Activated naive CD4-positive, alpha-beta T cell treated with anti-CD3 and anti-CD28 coated beads, Interleukin-2, amount 50 U/mL, for 24 hours (primary cell): Measurements from ENCODE around the gene RNF220.

ENCODE experiments used
- H3K27ac Mint-ChIP-seq: one replicate; pipeline ENCODE4 v1.8.0; 2021; ENCODE audit warnings: mild to moderate bottlenecking, mixed read lengths
- H3K27me3 Mint-ChIP-seq: one replicate; pipeline ENCODE4 v1.8.0; 2021; ENCODE audit warnings: mixed read lengths
- H3K36me3 Mint-ChIP-seq: one replicate; pipeline ENCODE4 v1.8.0; 2021; ENCODE audit warnings: mixed read lengths
- H3K4me1 Mint-ChIP-seq: one replicate; pipeline ENCODE4 v1.8.0; 2021; ENCODE audit warnings: mixed read lengths
- H3K4me3 Mint-ChIP-seq: one replicate; pipeline ENCODE4 v1.8.0; 2021; ENCODE audit warnings: mild to moderate bottlenecking, mixed read lengths
- H3K9me3 Mint-ChIP-seq: one replicate; pipeline ENCODE4 v1.8.0; 2021; ENCODE audit warnings: mixed read lengths

The RNF220 gene

DNA sequence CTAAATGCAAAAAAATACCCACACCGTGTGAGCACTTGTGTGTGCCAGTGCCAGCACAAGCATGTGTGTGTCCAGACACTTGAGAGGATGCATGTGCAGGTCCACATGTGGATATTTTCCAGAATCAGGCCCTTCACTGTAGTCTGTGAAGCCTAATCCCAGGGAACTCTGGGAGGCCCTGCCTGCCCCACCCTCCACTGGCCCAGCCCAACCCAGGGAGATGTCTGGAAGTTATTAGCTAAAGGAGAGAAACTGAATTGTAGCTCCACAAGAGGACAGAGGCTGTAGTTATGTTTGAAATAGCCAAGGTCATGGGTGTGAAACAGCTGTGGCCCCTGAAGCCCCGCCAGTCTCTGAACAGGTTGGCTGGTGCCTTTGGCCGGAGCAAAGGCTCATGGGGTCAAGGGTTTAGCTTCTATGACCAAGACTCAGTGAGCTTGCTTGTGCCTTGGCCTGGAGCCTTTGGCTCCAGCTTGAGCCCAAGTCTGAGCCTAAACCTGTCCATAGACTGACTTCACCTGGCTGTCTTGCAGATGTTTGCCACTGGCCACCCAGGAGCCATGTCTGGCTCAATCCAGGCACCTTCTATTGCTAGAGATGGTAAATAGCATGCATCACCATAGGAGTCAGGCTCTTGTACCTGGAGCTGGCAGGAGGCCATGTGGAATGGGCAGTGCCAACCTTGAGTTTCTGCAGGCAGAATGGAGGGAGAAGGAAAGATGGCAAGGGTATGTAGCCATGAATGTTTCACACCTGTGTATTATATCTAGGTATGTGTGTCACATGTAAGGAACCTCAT lies 199.3 kb downstream of the RNF220 start:
- Mint-ChIP-seq H3K27me3 (no peaks in the 10 kb centered on the region), H3K4me3 (no peak overlapping the region), H3K9me3 (no peaks in the 10 kb centered on the region), H3K36me3 (no peaks in the 10 kb centered on the region), H3K27ac (no peak overlapping the region), H3K4me1 (no peaks in the 10 kb centered on the region)

DNA sequence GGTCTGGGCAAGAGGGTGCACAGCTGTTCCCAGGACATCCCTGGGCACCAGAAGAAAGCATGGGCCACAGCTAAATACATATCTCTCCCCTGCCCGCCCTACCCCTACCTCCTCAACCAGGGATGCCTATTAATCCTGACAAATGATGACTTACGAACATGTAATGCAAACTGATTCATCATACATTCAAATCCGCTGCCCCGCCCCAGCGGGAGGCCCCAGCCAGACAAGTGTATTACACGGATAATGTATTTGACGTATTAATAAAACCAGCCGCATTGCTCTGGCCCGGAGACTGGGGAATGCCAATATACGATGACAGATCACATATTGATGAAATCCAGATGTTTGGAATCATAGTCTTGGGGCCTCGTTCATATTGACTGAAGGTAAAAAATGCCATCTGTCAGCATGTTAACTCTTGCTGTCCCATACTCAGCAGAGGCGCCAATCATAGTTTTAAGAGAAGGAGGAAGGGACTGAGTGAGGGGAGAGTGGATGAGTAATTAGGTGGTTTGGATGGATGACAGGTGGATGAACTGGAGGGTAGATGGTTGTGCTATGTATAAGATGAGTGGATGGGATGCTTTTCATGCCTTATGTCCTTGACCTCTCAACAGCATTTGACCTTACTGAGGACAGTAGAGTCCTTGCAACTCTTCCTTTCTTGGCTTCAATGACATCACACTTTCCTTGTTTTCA lies 201.0 kb downstream of the RNF220 start:
- Mint-ChIP-seq H3K27me3 (no peaks in the 10 kb centered on the region), H3K9me3 (no peaks in the 10 kb centered on the region), H3K36me3 (no peaks in the 10 kb centered on the region), H3K4me3 (no peak overlapping the region), H3K4me1 (no peaks in the 10 kb centered on the region), H3K27ac (no peak overlapping the region)

DNA sequence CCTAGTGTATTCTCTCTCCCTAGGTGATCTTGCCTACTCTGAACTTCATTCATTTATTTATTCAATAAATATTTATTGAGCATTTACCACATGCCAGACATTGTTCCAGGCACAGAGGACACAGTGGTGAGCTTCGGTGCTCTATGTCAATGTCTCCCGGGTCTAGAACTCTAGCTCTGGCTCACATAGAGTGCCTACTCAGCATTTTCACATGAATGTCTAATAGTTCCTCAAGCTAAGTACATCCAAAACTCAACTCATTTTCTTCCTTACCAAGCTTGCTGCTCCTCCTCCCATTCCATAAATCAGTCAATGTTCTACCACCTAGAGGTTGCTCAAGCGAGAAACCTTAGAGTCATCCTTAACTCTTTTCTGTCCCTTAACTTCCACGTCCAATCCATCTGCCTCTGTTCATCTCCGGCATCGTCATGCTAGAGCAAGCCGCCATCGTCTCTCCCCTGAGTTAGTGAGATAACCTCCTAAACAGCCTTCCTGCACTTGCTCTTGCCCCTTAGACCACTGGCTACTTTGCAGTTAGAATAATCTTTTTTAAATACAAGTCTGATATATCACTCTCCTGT lies 201.7 kb downstream of the RNF220 start:
- no peaks in the 10 kb centered on the region for H3K36me3 Mint-ChIP-seq
- no peak overlapping the region for H3K4me3 Mint-ChIP-seq
- H3K4me1 Mint-ChIP-seq: no peaks in the 10 kb centered on the region
- H3K9me3 Mint-ChIP-seq: no peaks in the 10 kb centered on the region
- no peaks in the 10 kb centered on the region for H3K27me3 Mint-ChIP-seq
- no peak overlapping the region for H3K27ac Mint-ChIP-seq

DNA sequence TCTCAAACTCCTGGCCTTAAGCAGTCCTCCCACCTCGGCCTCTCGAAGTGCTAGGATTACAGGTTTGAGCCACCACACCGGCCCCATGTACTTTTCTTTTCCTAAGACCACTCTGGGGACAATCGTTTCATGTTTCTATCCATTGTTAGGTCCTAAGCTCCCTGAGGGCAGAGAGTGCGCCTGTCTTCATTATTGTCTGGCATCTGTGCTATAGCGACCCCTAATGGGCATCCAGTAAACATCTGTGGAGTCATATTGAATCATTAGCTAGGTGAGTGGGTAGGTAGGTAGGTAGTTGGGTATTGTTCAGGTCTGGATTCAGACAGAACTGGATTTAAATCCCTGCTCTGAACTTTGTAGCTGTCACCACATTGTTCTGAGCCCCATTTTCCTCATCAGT lies 203.1 kb downstream of the RNF220 start:
- no peaks in the 10 kb centered on the region for H3K9me3 Mint-ChIP-seq
- no peaks in the 10 kb centered on the region for H3K4me1 Mint-ChIP-seq
- H3K27ac Mint-ChIP-seq: no peak overlapping the region
- no peak overlapping the region for H3K4me3 Mint-ChIP-seq
- no peaks in the 10 kb centered on the region for H3K36me3 Mint-ChIP-seq
- H3K27me3 Mint-ChIP-seq: no peaks in the 10 kb centered on the region

DNA sequence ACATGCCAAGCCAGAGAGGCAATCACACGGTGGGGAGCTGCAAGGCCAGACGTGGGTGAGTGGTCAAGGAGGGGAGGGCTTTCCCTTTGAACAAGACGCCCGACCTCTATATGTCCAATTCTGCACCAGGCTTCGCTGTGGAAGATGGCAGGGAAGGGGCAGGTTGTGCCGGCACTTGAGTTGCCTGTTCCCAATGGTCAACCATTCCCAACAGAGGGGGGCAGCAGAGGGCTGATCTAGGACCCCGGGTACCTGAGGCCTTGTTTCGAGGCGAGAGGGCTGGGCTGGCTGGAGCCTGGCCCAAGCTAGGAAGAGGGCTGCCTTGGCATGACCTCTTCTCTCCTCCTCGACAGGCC lies 204.3 kb downstream of the RNF220 start:
- H3K27me3 Mint-ChIP-seq: no peaks in the 10 kb centered on the region
- no peaks in the 10 kb centered on the region for H3K4me1 Mint-ChIP-seq
- H3K4me3 Mint-ChIP-seq: no peak overlapping the region
- no peaks in the 10 kb centered on the region for H3K36me3 Mint-ChIP-seq
- H3K9me3 Mint-ChIP-seq: no peaks in the 10 kb centered on the region
- no peak overlapping the region for H3K27ac Mint-ChIP-seq

DNA sequence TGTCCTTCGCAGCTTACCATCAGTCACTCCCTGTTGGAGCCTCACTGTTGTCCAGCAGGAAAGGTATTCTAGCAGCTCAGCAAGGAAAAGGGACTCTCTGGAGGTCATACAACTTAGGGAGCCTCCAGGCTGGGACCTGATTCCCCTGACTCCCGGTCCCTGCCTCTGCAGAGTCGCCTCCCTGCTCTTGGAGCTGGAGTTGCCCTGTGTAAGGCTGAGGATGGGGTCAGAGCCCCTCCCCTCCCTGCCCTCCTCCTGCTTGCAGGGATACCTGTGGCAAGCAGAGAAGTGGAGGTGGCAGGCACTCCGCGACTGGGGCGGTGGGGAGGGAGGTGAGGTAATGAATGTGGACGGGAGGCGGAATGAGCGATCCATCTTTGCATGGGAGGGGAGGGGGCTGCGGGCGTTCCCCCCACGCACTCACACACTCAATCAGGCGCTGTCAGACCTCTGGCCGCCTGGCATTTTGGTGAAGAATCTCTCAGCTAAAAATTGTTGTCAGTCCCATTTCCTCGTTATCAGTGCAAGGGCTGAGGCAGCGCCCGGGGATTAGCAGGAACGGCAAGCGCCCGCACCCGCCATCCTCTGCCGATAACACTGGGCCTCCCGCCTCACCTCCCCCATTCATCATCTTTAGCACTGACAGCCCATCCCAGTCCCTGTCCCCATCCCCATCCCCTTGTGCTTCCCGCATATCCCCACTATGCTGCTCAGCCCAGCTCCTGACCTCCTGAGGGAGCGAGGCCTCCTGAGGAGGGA lies 204.9 kb downstream of the RNF220 start:
- no peaks in the 10 kb centered on the region for H3K27me3 Mint-ChIP-seq
- H3K9me3 Mint-ChIP-seq: no peaks in the 10 kb centered on the region
- no peak overlapping the region for H3K4me3 Mint-ChIP-seq
- no peaks in the 10 kb centered on the region for H3K36me3 Mint-ChIP-seq
- no peaks in the 10 kb centered on the region for H3K4me1 Mint-ChIP-seq
- no peak overlapping the region for H3K27ac Mint-ChIP-seq

DNA sequence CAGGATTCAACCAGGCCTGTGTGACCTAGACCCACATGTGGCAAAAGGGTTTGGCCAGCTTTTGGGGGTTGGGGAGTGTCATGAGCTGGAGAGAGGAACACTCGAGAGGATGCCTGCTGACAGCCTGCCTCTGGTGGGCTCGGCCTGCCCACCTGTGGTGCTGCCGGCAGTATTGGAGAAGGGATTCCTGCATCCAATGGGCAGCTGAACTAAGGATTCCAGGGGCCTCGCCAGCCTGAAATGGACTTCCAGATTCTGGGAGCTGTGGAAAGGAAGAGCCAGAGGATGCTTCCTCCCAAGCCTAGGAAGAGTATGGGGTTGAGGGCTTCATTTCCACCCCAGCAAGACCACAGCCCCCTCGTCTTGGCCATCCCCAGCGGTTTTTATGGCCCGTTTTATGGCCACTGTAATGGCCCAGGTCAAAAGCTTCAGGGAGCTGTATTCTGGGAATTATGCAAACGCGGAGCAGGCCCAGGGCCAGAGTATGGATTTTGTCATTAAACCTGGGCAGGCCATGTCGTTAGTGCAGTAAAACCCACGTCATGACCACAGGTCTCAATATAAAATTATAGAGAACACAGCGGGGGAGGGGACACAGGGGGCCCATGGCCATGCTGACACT lies 205.6 kb downstream of the RNF220 start:
- Mint-ChIP-seq H3K36me3 (no peaks in the 10 kb centered on the region), H3K4me1 (no peaks in the 10 kb centered on the region), H3K27ac (no peak overlapping the region), H3K27me3 (no peaks in the 10 kb centered on the region), H3K4me3 (no peak overlapping the region), H3K9me3 (no peaks in the 10 kb centered on the region)

DNA sequence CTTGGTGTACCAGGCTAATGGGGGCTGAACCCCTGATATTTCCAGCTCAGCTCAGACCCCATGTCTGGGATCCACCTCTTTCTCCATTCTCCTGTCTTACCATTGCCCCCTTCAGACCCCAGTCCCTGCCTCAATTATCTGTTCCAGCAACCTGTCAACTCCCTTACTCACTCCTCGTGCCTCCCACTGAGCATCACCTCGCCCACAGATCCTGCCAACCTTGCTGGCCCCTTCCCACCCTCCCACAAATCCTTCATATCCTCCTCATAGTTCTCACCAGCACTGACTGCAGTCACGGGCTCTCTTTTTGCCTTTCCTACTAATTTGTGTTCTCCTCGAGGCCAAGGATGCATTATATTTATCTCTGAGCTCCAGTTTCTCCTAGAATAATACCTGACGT lies 206.4 kb downstream of the RNF220 start:
- no peaks in the 10 kb centered on the region for H3K9me3 Mint-ChIP-seq
- no peaks in the 10 kb centered on the region for H3K36me3 Mint-ChIP-seq
- H3K4me1 Mint-ChIP-seq: no peaks in the 10 kb centered on the region
- H3K27me3 Mint-ChIP-seq: no peaks in the 10 kb centered on the region
- no peak overlapping the region for H3K27ac Mint-ChIP-seq
- H3K4me3 Mint-ChIP-seq: no peak overlapping the region

DNA sequence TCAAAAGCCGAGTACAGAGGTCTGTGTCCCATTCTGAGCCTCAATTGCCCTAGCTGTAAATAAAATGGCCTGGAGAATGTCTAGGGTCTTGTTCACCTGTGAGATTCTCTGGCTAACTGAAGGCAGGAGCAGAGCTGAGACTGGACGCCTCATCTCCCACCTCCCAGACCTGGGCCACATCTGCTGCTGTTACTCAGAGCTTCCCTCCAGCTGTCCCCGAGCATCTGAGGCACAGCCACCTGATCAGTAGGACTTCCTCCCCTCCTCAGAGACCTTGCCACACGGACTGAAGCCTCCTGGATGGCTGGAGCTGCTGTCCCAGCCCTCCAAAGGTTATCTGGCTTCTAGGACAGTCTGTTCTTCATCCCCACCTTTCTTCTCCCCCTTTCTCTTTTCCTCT lies 206.8 kb downstream of the RNF220 start:
- H3K36me3 Mint-ChIP-seq: no peaks in the 10 kb centered on the region
- no peaks in the 10 kb centered on the region for H3K27me3 Mint-ChIP-seq
- no peak overlapping the region for H3K27ac Mint-ChIP-seq
- no peaks in the 10 kb centered on the region for H3K4me1 Mint-ChIP-seq
- H3K4me3 Mint-ChIP-seq: no peak overlapping the region
- H3K9me3 Mint-ChIP-seq: no peaks in the 10 kb centered on the region

DNA sequence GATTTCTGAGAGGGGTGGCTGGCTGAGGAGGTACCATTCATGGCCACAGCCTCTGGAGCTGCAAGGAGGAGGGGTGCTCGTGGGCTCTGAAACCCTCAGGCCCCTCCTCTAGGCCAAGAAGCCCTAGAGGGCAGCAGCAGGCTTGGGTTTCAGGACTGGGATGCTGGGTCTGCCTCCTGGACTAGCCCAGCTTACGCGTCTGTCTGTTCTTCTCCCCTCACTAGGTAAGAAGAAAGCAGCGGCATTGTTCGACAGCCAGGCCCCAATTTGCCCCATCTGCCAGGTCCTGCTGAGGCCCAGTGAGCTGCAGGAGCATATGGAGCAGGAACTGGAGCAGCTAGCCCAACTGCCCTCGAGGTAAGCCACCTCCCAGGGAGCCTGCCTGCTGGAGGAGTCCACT lies 208.9 kb downstream of the RNF220 start:
- Mint-ChIP-seq H3K9me3 (no peaks in the 10 kb centered on the region), H3K27ac (no peak overlapping the region), H3K4me3 (no peak overlapping the region), H3K4me1 (no peaks in the 10 kb centered on the region), H3K36me3 (no peaks in the 10 kb centered on the region), H3K27me3 (no peaks in the 10 kb centered on the region)

DNA sequence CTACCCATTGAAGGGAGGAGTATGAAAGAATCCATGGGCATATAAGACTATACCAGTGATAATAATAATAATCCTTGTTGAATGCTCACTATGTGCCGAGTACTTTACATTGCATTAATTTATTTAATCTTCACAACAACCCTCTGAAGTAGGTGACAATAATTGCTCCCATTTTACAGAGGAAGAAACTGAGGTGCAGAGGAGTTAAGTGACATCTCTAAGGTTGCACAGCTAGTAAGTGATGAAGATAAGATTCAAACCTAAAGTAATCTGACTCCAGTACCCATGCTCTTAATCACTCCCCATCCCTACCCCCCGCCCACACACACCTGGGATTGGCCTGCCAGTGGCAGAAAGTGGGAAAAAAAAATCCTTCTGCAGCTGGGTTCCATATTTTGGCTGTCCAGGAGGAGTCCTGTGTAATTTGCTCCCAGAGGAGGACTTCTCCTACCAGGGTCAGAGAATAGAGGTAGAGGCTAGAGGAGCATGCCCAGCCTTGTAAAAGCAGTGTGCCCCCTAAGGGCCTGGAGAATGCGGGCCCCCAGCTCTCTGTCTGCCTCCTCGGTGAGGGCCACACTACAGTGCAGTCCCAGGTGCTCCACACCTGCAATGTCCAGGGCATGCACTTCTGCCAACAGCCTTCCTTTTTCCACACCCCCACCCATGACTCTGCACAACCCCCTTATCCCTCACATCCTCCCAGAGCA lies 211.4 kb downstream of the RNF220 start:
- H3K4me3 Mint-ChIP-seq: no peak overlapping the region
- no peak overlapping the region for H3K27ac Mint-ChIP-seq
- H3K9me3 Mint-ChIP-seq: no peaks in the 10 kb centered on the region
- H3K27me3 Mint-ChIP-seq: no peaks in the 10 kb centered on the region
- H3K4me1 Mint-ChIP-seq: no peaks in the 10 kb centered on the region
- no peaks in the 10 kb centered on the region for H3K36me3 Mint-ChIP-seq

DNA sequence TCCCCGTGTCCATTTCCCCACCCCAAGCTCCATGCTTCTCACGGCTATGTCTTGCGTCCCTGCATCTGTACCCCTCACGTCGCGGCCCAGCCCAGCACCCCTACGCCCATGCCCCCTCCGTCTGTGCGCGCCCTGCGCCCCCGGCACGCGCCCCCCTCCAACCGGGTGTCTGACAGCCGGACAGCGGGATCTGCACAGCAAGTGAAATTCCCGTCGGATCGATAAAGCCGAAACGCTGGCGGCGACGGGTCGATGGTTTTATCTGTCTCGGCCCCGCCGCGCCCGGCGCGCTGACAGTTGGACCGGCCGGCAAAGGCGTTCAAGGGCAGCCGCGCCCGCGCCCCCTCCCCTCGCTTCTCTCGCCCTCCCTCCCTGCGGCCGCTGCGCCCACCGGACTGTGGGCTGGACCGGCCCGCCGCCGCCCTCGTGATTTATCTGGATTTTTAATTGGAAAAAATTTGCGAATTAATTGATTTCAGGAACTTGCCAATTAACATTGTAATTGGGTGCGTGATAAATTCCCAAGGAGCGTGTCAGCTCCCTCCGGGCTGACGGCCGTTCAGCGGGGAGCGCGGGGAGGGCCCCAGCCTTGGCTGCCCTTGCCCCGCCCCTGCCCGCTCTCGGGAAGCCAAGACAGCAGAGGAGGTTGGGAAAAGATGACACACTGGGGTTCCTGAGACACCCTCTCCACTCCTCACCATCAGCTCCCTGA lies 212.1 kb downstream of the RNF220 start:
- Mint-ChIP-seq H3K4me1 (no peaks in the 10 kb centered on the region), H3K27me3 (no peaks in the 10 kb centered on the region), H3K36me3 (no peaks in the 10 kb centered on the region), H3K27ac (no peak overlapping the region), H3K4me3 (no peak overlapping the region), H3K9me3 (no peaks in the 10 kb centered on the region)

DNA sequence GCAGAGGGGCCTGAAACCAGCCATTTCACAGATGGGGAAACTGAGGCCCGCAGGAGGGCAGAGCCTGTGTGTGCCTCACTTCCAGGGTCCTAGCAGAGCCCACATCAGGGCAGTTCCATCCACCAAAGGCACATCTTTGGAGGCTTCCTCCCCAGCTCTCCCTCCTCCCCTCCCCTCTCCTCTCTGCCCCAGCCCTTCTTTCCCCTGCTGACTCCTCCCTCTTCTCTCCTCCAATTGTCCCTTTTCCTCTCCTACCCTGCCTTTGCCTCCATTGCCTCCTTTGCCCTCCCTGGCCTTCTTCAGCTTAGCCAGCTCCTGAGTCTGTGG lies 212.6 kb downstream of the RNF220 start:
- no peak overlapping the region for H3K27ac Mint-ChIP-seq
- no peaks in the 10 kb centered on the region for H3K27me3 Mint-ChIP-seq
- no peak overlapping the region for H3K4me3 Mint-ChIP-seq
- no peaks in the 10 kb centered on the region for H3K9me3 Mint-ChIP-seq
- no peaks in the 10 kb centered on the region for H3K36me3 Mint-ChIP-seq
- H3K4me1 Mint-ChIP-seq: no peaks in the 10 kb centered on the region

DNA sequence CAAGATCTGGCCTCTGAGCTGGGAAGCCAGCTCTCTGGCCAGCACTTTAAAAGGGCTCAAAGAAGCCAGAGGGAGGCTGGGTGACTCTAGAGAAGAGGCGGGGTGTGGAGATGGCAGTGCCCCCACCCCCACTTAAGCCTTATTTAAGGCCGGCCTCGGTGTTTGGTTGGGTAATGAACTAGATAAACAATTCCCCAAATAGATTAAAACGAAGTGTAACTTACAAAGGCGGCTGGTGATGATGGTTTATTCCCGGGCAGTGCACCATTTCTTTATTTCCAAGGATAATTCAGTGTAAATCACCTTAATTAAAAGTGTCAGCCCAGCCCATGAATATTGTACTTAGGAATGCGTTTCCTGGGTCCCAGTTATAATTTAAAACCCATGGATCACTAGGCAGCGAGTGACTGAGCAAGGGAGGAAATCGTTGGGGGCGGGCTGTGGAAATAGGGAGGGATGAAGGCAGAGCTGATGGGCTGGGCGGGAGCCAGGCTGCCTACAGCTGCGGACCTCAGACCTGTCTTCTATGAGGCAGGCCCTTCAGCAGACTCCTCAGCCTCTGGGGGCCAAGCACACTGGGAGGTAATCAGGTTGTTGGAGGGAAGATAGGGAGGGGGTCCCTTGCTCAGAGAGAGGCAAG lies 214.3 kb downstream of the RNF220 start:
- Mint-ChIP-seq H3K27ac (no peak overlapping the region), H3K4me3 (no peak overlapping the region), H3K9me3 (no peaks in the 10 kb centered on the region), H3K36me3 (no peaks in the 10 kb centered on the region), H3K27me3 (no peaks in the 10 kb centered on the region), H3K4me1 (no peaks in the 10 kb centered on the region)
